NCI-H748 (cell line): ENCODE data around the gene PLAGL2.

Experiments
- DNase-seq: peaks from one replicate; lab custom pipeline; 2025; ENCODE audit not compliant: unreplicated experiment; lab: John Stamatoyannopoulos, UW

PLAGL2 gene

GRCh38 chr20:32153771-32154170, 53.8 kb downstream of the PLAGL2 start:
- no peak for DNase-seq

GRCh38 chr20:32153156-32153665, 54.3 kb downstream of the PLAGL2 start:
- DNase-seq, result no peak

GRCh38 chr20:32152421-32153155, 55.0 kb downstream of the PLAGL2 start:
- DNase-seq, result no peak

GRCh38 chr20:32150291-32150848, 57.2 kb downstream of the PLAGL2 start:
- DNase-seq, result no peak

- DNase-seq, result no peak
Measured at GRCh38 chr20:32149566-32150170, 57.9 kb downstream of the PLAGL2 start.

- no peak for DNase-seq
Measured at GRCh38 chr20:32144898-32145662, 62.5 kb downstream of the PLAGL2 start.

GRCh38 chr20:32142991-32143390, 64.6 kb downstream of the PLAGL2 start:
- DNase-seq, result no peak
